ENCODE results near the gene LCE1C.

Gene LCE1C, protein sequence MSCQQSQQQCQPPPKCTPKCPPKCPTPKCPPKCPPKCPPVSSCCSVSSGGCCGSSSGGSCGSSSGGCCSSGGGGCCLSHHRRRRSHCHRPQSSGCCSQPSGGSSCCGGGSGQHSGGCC

DNA sequence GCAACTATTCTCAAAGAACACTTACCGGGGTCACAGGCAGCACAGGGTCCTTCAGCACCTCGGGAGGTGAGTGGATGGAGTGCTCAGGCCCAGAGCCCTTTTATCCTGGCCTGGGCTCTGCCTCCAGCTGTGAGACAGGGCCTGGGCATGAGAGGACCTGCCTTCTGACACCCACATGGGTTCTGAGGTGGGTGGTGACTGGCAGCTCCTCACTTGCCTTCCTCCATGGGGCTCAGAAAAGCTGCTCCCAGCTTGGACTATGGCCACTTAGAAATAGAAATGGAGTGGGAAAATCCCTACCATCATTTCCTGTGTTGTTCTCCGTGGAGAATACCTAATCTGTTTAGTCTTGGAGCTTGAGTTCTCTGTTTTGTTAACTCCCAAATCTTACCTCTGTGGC is at the start of gene LCE1C:
Gene LCE1C (minus strand): TSS at position 76 of the 400 bp plus-strand sequence. CDS start 1,173 bp downstream, outside the sequence.
- DNase-seq, result no peak

GRCh38 chr1:152855661-152856060 is 49.2 kb upstream of the LCE1C start:
- no peak for DNase-seq

DNA sequence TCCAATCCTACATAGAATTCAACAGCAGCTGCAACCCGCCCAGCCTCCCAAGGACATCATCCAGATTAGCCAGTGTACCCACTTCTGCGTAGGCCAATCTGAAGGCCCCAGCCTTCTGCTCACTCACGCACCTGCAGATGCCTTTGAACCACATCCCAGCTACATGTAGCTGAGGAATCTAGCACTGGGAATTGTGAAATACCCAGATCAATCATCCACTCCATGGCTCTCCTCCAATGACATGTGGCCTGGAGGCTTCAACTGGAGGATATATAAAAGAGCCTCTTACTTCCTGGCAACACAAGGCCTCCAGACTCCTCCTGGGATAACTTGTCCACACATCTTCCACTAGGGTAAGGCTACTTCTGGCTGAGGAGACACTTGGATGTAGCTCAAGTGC is 36.1 kb upstream of the LCE1C start, which contains the start of gene LCE6A:
Gene LCE6A (plus strand): TSS at position 301 of the 400 bp plus-strand sequence. CDS start 665 bp downstream, outside the sequence.
- no peak for DNase-seq

DNA sequence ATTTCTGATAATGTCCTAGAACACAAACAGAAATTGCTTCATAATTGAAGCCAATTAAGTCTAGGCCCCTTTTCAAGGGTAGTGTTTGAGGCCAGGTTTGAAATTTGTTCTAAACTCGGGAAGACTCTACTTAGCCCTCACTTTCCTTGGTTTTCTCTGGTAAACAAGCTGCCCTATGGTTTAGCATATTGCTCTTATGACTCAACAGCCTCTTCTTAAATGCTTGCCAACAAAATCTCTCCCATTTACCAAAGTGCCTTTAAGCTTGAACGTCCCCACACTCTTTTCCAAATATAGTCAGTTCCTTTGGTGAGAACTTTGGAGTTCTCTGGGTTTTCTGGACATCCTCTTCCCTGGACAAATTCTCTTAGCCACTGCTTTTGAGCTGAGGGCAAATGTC is 30.4 kb upstream of the LCE1C start:
- no peak for DNase-seq

DNA sequence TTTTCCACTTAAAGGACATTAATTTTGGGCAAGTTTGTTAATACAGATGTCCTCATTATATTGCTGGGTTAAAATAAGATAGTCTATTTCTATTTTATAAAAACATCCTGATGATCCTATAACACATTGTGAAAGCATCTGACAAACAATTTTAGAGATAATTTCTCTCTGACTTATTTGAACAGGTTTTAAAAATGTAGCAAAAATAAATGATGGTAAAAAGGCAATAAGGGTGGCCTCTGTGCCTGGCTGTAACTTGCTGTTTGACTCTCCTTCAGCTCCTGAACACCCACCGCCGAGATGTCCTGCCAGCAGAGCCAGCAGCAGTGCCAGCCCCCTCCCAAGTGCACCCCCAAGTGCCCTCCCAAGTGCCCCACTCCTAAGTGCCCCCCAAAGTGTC is 20.7 kb upstream of the LCE1C start, which contains the start of gene LCE1A:
Gene LCE1A (plus strand): TSS at position 301 of the 400 bp plus-strand sequence. CDS start 0 bp downstream, at position 301.
- no peak for DNase-seq

- DNase-seq, result no peak
These were observed 18.5 kb upstream of the LCE1C start for GRCh38 chr1:152824964-152825363.

- no peak for DNase-seq
These were observed 16.8 kb upstream of the LCE1C start for GRCh38 chr1:152823294-152823693.

DNA sequence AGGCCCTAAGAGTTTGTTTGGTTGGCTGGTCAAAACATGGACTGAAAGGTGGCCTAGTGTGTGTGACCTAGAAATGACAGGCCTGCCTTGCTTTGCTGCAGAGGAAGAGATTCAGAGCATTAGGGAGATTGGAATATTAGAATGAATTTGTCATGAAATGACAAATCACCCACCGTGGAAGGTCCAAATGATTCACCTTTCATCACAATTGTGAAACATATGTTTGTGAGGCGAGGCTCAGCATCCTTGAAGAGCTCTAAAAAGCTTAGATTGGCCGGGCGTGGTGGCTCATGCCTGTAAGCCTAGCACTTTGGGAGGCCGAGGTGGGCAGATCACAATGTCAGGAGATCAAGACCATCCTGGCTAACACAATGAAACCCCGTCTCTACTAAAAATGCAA is 10.9 kb upstream of the LCE1C start:
- no peak for DNase-seq

DNA sequence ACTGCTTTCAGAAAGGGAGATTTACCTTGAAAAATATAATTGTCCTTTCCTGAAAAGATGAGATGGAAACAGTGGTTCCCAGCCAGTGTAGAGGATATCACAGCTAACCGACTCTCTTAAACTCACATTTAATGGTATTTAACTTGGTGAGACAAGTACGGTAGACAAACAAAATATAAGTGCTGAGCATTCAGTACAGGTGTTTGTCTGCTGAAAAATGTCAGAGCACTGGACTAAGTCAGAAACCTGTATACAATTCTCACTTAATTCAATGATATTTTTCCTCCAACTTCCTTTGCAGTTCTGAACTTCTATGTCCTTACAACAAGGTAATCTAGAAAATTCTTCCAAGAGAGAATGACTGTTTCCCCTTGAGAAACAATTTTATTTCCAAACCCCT is 5.2 kb upstream of the LCE1C start, which contains the start of gene LCE1B:
Gene LCE1B (plus strand): TSS at position 301 of the 400 bp plus-strand sequence. CDS start 476 bp downstream, outside the sequence.
- no peak for DNase-seq

DNA sequence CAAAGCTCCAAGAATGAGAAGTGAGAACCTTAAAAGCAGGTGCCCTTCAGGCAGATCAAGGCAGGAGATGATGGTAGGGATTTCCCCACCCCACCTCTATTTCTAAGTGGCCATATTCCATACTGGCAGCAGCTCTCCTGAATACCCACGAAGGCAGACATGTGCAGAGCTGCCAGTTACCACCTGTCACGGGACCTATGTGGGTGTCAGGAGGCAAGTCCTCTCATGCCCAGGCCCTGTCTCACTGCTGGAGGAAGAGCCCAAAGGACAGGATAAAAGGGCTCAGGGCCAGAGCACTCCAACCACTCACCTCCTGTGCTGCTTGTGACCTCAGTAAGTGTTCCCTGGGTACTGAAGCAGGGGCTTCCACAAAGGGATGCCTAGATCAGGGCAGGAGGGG is 4.6 kb upstream of the LCE1C start:
- DNase-seq, result no peak

DNA sequence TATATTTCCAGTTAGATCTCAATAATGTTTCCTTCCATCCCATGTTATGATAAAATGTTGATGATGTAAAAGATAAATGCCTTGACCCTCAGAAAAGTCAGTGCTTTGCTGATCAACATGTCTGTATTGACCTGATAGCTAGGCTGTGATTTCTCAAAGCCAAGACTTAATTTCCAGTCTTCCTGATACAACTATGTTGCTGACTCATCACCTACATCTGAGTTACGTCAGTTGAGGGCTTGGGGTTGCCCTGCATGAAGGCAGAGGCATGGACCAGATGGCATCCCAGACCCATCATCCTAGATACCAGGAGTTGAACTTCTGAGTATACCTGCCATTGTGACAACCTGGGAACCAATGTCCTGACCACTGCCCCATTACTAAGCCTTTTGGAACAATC is 5.1 kb downstream of the LCE1C start:
- DNase-seq, result no peak

GRCh38 chr1:152796421-152796820 is 10.0 kb downstream of the LCE1C start, which contains the start of gene LCE1D:
TSS of gene LCE1D (plus strand) at chr1:152796721. CDS start at chr1:152797795, 1,074 bp downstream.
- DNase-seq, result no peak

GRCh38 chr1:152795686-152796085 is 10.8 kb downstream of the LCE1C start:
- DNase-seq, result no peak

DNA sequence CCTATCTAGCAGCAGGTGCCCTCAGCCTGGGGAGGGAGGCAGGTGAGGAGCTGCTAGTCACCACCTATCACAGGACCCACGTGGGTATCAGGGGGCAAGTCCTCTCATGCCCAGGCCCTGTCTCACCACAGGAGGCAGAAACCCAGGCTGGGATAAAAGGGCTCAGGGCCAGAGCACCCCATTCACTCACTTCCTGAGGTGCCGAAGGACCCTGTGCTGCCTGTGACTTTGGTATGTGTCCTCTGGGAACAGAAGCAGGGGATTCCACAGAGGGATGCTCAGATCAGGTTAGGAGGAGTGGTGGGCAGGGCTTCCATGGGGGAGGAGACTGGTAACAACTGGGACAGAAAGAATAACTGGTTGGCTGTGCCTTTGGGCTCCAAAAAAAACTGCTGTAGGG is 20.4 kb downstream of the LCE1C start, which contains the start of gene LCE1E:
Gene LCE1E (plus strand): TSS at position 181 of the 400 bp plus-strand sequence. CDS start 1,043 bp downstream, outside the sequence.
- peak in 1 of 2 experiments; percentile 41 for DNase-seq

DNA sequence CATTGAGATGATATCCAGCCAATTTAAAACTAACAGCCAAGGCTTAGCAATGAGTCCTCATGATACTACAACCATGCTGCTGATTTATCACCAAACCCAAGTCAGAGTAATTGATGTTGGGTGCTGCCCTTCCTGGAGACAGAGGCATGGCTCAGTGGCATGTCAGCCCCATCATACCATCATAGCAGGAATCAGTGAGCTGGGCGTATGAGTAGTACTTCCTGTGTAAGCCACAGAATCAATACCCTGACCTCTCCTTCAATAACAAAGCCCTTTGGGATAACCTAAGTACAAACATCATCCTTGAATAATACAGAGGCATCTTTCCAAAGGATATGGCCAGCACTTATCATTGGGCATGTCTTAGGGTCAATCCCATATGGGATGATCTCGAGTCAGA is 23.4 kb downstream of the LCE1C start:
- no peak for DNase-seq

DNA sequence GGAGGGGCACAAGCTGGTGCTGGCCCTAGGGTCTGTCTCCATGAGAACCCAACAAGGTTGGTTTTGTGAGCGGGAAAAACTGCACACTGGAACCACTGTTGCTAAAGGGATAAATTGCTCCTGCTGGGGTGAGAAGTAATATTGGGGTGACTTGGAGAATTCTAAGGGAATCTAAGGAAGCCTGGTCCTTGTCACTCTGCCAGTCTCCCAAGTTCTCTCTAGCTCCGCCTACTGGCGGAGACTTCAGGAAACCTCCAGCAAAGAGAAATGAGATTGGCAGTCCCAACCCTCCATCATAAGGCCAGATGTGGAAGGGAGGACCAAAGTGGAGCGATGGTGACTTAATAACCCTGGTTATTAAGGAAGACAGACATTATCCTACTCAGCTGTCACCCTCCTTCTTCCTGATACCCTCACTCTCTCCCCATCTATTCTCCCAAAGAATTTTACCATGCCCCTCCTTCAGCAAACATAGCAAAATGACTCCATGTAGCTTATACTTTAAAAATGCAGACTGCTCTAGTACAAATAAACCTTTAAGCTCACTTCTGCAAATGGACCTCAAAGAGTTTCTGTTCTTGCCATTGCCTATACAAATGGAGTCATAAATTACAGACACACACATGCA is 28.8 kb downstream of the LCE1C start:
- peak in 1 of 2 experiments; percentile 61 for DNase-seq

DNA sequence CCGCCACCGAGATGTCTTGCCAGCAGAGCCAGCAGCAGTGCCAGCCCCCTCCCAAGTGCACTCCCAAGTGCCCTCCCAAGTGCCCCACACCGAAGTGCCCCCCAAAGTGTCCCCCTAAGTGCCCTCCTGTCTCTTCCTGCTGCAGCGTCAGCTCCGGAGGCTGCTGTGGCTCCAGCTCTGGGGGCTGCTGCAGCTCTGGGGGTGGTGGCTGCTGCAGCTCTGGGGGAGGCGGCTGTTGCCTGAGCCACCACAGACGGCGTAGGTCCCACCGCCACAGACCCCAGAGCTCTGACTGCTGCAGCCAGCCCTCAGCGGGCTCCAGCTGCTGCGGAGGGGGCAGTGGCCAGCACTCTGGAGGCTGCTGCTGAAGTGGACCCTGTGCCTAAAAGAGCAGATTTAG is 30.1 kb downstream of the LCE1C start:
- no peak for DNase-seq

DNA sequence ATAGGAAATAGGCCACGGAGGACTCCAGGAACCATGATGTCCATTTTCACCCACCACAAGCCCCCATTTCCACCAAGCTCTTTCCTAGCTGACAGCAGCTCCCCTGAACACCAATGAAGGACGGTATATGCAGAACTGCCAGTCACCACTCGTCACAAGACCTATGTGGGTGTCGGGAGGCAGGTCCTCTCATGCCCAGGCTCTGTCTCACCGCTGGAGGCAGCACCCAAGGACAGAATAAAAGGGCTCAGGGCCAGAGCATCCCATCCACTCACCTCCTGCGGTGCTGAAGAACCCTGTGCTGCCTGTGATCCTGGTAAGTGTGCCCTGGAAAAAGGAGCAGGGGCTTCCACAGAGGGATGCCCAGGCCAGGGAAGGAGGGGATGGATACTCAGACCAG is 31.6 kb downstream of the LCE1C start, which contains the start of gene LCE1F:
Gene LCE1F (plus strand): TSS at position 266 of the 400 bp plus-strand sequence. CDS start 1,232 bp downstream, outside the sequence.
- no peak for DNase-seq

DNA sequence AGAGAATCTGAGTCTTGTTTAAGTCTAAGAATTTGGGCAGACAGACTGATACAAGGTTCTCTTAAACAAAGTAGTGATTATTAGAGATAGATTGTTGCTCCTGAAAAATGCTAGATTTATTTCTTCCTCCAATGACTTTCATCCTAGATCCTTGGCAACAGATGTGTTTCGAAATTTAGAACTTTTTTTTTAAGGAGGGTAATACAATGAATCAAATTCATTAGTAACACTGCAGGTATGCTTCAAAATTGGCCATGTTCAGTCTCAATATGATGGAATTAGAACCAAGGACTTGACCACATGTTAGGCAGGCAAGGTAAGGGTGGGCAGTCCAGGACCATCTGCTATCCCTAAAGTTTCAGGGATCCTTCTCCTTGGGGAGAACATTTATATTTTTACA is 36.0 kb downstream of the LCE1C start:
- DNase-seq, result no peak

- no peak for DNase-seq
These were observed 37.5 kb downstream of the LCE1C start for GRCh38 chr1:152768847-152769533.

DNA sequence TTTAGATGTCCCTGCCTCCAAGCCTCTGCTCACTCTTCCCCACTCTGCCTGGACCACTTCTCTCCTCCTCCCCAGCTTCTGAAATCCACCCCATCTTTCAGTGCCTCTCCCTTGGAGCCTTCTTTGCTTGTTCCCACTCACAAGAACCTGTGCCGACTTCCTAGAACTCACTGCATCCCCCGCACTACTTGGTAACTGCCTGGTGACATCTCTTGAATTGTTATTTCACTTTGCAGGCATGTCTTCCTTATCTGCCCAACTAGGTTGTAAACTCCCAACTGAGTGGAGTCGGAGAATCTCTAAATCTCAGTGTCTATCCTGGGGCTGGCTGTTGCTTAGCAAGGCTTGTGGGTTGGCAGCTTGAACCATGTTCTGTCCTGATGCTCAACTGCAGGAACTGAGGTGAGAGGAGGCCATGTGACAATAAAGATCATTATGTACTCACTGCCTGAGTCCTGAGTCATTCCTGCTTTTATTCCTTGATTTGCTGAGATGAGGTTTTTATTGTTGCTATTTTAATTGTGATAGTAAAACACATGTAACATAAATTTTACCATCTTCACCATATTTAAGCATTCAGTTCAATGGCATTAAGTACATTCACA is 44.7 kb downstream of the LCE1C start:
- DNase-seq, result no peak

DNA sequence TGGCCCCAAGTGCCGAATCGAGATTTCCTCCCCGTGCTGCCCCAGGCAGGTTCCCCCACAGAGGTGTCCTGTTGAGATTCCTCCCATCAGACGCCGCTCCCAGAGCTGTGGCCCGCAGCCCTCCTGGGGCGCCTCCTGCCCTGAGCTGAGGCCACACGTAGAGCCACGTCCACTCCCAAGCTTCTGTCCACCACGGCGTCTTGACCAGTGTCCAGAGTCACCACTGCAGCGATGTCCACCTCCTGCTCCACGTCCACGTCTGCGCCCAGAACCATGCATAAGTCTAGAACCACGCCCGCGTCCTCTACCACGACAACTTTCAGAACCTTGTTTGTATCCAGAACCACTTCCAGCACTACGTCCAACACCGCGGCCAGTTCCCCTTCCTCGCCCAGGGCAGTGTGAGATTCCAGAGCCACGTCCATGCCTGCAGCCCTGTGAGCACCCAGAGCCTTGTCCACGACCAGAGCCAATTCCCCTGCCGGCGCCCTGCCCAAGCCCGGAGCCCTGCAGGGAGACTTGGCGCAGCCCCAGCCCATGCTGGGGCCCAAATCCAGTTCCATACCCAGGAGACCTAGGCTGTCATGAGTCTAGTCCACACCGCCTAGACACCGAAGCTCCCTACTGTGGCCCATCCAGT is 45.8 kb downstream of the LCE1C start:
- DNase-seq, result no peak
